ENCODE data around the gene MCM5. TPM values are rescaled to one million over a fixed set of nuclear protein-coding genes. Genes with fewer than 3 reads are reported as not detected.

Gene MCM5
- total and polyA plus RNA-seq, 2 of the 13 experiments (the other 11 are each of a cell fraction or from before 2014, with no cell fraction given): 40.2 to 93.5 TPM

- TF ChIP-seq, protein P1, sequence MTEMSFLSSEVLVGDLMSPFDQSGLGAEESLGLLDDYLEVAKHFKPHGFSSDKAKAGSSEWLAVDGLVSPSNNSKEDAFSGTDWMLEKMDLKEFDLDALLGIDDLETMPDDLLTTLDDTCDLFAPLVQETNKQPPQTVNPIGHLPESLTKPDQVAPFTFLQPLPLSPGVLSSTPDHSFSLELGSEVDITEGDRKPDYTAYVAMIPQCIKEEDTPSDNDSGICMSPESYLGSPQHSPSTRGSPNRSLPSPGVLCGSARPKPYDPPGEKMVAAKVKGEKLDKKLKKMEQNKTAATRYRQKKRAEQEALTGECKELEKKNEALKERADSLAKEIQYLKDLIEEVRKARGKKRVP (CRISPR knock-in tag; IDR thresholded peaks at IDR 0.05): peak in 1 of 2 experiments; percentile 60; a peak in 2 of 4 replicates
- TF ChIP-seq ZKSCAN8 (CRISPR knock-in tag; IDR thresholded peaks at IDR 0.05; ENCODE audit: borderline replicate concordance) (0 out of 2 replicates have a peak, but pooled peaks have one; percentile 52), ZNF816 (CRISPR knock-in tag; IDR thresholded peaks at IDR 0.05; ENCODE audit: borderline replicate concordance) (no peak), ELF4 (CRISPR knock-in tag; IDR thresholded peaks at IDR 0.05; ENCODE audit: borderline replicate concordance) (no peak), ZSCAN12 (CRISPR knock-in tag; IDR thresholded peaks at IDR 0.05) (no peak), ZNF10 (CRISPR knock-in tag; IDR thresholded peaks at IDR 0.05; ENCODE audit: borderline replicate concordance, low read depth) (no peak), ZNF3 (CRISPR knock-in tag; IDR thresholded peaks at IDR 0.05) (no peak), ZNF143 (CRISPR knock-in tag; IDR thresholded peaks at IDR 0.05) (no peak), THAP9 (CRISPR knock-in tag; IDR thresholded peaks at IDR 0.05; ENCODE audit: borderline replicate concordance) (0 out of 2 replicates have a peak, but pooled peaks have one; percentile 28), IRF2 (CRISPR knock-in tag; IDR thresholded peaks at IDR 0.05) (peak; percentile 66; the same call in 1 of the 2 replicates), THAP11 (CRISPR knock-in tag; IDR thresholded peaks at IDR 0.05) (peak; percentile 59), ZNF558 (CRISPR knock-in tag; IDR thresholded peaks at IDR 0.05; ENCODE audit: borderline replicate concordance) (0 out of 2 replicates have a peak, but pooled peaks have one; percentile 52), ZFP90 (CRISPR knock-in tag; IDR thresholded peaks at IDR 0.05; ENCODE audit: borderline replicate concordance) (peak; percentile 57; the same call in 1 of the 2 replicates), BORCS8-MEF2B (CRISPR knock-in tag; IDR thresholded peaks at IDR 0.05) (no peak; the same call in 1 of the 2 replicates), ATF1 (CRISPR knock-in tag; IDR thresholded peaks at IDR 0.05) (no peak), ZNF552 (CRISPR knock-in tag; IDR thresholded peaks at IDR 0.05; ENCODE audit: borderline replicate concordance) (no peak), MBNL3 (CRISPR knock-in tag; conservative IDR thresholded peaks at IDR 0.05) (no peak), CBX2 (IDR thresholded peaks at IDR 0.05; ENCODE audit: low read depth, low read length) (no peak), CBX2 (CRISPR knock-in tag; IDR thresholded peaks at IDR 0.05; ENCODE audit: low read depth) (no peak), MED1 (CRISPR knock-in tag; IDR thresholded peaks at IDR 0.05) (peak; percentile 75), ZNF766 (CRISPR knock-in tag; IDR thresholded peaks at IDR 0.05; ENCODE audit: borderline replicate concordance) (0 out of 2 replicates have a peak, but pooled peaks have one; percentile 31)
- TF ChIP-seq, protein P2, sequence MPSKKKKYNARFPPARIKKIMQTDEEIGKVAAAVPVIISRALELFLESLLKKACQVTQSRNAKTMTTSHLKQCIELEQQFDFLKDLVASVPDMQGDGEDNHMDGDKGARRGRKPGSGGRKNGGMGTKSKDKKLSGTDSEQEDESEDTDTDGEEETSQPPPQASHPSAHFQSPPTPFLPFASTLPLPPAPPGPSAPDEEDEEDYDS (CRISPR knock-in tag; IDR thresholded peaks at IDR 0.05): peak; percentile 94
- TF ChIP-seq, protein P3, sequence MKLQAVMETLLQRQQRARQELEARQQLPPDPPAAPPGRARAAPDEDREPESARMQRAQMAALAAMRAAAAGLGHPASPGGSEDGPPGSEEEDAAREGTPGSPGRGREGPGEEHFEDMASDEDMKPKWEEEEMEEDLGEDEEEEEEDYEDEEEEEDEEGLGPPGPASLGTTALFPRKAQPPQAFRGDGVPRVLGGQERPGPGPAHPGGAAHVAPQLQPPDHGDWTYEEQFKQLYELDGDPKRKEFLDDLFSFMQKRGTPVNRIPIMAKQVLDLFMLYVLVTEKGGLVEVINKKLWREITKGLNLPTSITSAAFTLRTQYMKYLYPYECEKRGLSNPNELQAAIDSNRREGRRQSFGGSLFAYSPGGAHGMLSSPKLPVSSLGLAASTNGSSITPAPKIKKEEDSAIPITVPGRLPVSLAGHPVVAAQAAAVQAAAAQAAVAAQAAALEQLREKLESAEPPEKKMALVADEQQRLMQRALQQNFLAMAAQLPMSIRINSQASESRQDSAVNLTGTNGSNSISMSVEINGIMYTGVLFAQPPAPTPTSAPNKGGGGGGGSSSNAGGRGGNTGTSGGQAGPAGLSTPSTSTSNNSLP (IDR thresholded peaks at IDR 0.05; ENCODE audit: low read depth, low read length): no peak
Measured at GRCh38 chr22:35380537-35381423, 19.2 kb upstream of the MCM5 start, which contains the start of gene HMOX1 (continued).

Measured in HepG2 (cell line).